Activated T-cell treated with anti-CD3 and anti-CD28 coated beads, Interleukin-2, amount 50 U/mL, for 1 hour (primary cell): ENCODE measurements around the gene TRAF5.
"Not testable (repeated sequence)": the region's sequence is repeated elsewhere in the genome, so short reads cannot be mapped to it uniquely, and the experiment has no call there.

ENCODE experiments used
- DNase-seq: peaks from one replicate; pipeline ENCODE4 v3.0.0-alpha.2; 2020

TRAF5 gene

DNA sequence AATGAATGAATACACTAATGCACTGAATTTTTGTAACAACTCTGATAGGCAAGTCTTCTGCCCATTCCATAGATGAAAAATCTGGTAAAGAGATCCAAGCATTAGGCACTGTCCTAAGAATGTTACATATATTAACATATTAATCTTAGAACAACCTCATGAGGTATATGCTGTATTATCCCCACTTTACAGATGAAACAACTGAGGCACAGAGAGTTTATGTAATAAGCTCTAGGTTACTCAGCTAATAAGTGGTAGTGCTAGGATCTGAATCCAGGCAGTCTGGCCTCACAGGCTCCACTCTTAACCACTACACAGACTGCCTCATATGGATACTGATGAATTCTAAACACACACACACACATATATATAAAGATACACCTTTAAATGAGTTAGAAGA lies 52.8 kb downstream of the TRAF5 start:
- DNase-seq, result no peak

DNA sequence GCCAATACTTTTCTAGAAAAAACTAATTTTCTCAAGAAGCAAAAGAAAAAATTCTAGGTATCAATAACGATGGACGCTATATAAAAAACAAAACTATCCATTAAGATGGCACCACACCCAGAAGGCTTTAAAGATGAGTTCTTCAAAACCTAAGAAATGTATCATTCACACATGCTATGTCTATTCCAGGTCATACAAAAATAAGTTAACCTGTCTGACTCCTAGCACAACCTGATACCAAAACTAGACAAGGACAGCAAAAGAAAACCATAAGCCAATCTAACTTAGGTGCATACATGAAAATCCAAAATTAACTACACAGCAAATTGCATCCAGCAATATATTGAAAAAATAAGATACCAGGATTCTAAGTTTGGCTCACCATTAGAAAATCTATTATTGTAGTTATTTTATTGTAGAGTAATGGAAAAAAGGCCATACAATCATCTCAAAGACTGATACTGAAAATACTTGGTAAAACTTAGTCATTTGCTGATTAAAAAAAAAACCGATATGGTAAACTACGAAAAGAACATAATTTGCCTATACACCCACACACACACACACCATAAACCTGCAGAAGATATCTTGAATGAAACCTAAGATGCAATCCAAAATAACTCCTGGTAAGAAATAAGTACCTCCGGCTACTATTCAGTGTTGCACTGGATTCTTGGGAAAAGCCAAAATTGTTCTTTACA lies 55.0 kb downstream of the TRAF5 start:
- DNase-seq, result no peak

DNA sequence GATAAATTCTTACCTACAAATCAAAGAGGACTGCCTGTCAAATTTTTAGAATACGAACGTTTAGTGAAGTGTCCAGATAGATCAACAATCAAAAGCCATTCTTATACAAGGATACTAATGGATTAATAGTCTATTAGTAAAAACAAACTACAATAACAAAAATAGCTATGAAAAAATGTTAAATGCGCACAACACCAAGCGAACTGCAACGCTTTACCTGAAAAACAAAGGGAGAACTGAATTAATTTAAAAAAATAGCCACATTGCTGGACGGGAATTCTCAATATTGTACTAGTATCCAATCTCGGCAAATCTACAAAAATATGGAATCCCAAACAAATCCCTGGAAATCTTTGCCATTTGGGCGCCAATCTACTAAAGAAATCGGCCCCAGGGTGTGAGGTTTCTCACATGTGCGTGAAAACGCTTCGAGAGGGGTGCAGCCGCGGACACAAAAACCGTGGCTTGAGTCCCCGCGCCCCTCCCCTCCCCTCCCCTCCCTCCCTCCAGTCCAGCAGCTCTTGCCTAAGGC lies 55.6 kb downstream of the TRAF5 start:
- no peak for DNase-seq

GRCh38 chr1:211382714-211383480 lies 56.3 kb downstream of the TRAF5 start:
- DNase-seq, result peak; percentile 77

GRCh38 chr1:211384524-211384923 lies 57.9 kb downstream of the TRAF5 start:
- no peak for DNase-seq

DNA sequence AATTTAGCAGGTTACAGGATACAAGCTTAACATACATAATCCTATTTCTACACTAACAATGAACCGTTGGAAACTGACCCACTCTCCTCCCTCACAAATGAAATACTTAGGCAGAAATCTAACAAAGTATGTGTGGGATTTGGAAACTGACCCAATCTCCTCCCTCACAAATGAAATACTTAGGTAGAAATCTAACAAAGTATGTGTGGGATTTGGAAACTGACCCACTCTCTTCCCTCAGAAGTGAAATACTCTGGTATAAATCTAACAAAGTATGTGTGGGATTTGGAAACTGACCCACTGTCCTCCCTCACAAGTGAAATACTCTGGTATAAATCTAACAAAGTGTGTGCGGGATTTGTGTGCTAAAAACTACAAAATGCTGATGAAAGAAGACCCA lies 60.3 kb downstream of the TRAF5 start:
- no peak for DNase-seq

DNA sequence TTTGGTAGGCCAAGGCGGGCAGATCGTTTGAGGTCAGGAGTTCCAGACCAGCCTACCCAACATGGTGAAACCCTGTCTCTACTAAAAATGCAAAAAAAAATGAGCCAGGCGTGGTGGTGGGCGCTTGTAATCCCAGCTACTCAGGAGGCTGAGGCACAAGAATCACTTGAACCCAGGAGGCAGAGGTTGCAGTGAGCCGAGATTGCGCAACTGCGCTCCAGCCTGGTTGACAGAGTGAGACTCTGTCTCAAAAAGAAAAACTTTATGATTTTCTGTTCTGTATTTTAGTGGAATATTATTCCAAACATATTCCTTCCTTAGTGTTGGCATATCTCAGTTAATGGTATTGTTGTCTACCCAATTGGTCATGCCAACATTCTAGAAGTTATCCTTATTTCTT lies 64.2 kb downstream of the TRAF5 start:
- not testable (repeated sequence) for DNase-seq

- no peak for DNase-seq
These were observed 66.6 kb downstream of the TRAF5 start for GRCh38 chr1:211393203-211393602.

DNA sequence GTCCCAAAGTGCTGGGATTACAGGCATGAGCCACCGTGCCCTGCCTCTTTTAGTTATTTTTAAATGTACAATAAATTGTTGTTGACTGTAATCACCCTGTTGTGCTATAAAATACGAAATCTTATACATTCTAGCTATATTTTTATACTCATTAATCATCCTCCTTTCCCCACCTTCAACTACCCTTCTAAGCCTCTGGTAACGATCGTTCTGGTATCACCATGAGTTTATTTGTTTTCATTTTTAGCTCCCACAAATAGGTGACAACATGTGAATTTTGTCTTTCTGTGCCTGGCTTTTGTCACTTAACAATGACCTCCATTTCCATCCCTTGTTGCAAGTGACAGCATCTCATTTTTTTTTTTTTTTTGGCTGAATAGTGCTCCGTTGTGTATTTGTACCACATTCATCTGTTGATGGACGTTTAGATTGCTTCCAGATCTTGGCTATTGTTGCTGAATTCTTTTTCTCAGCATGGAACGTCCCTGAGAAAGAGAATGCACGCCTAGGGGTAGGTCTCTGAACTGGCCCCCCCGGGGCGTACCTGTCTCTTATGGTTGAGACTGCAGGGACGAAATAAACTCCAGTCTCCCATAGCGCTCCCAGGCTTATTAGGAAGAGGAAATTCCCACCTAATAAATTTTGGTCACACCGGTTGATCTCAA lies 71.8 kb downstream of the TRAF5 start:
- not testable (repeated sequence) for DNase-seq

DNA sequence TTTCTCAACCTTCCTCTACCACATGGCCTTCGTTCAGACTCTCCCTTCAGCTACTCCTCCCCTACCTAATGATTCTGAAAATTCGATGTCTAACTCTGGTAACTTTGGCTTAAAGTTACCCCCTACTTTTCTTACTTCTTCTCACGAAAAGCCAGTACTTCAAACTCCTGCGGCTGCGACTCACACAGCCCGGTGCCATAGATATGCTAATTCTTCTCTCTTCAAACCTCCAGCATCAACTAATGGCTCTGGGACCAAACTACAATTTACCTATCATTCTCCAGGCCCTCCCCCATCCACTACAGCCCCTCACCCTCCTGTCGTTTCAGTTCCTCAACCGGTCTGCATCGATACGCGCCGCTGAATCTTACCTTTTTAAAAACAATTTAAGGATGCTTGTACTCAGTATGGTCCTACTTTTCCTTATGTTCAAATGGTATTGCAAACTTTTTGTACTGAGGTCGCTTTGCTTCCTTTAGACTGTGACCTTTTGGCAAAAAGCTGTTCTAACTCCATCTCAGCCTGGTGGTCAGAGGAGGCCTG lies 73.3 kb downstream of the TRAF5 start:
- DNase-seq, result not testable (repeated sequence)

- not testable (repeated sequence) for DNase-seq
These were observed 75.1 kb downstream of the TRAF5 start for GRCh38 chr1:211401751-211402150.

DNA sequence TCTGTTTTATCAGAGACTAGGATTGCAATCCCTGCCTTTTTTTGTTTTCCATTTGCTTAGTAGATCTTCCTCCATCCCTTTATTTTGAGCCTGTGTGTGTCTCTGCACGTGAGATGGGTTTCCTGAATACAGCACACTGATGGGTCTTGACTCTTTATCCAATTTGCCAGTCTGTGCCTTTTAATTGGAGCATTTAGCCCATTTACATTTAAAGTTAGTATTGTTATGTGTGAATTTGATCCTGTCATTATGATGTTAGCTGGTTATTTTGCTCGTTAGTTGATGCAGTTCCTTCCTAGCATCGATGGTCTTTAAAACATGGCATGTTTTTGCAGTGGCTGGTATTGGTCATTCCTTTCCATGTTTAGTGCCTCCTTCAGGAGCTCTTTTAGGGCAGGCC lies 79.5 kb downstream of the TRAF5 start:
- DNase-seq, result not testable (repeated sequence)

DNA sequence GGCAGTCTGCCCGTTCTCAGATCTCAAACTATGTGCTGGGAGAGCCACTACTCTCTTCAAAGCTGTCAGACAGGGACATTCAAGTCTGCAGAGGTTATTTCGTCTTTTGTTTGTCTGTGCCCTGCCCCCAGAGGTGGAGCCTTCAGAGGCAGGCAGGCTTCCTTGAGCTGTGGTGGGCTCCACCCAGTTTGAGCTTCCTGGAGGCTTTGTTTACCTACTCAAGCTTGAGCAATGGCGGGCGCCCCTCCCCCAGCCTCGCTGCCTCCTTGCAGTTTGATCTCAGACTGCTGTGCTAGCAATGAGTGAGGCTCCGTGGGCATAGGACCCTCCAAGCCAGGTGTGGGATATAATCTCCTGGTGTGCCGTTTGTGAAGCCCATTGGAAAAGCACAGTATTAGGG lies 81.1 kb downstream of the TRAF5 start:
- DNase-seq, result not testable (repeated sequence)

DNA sequence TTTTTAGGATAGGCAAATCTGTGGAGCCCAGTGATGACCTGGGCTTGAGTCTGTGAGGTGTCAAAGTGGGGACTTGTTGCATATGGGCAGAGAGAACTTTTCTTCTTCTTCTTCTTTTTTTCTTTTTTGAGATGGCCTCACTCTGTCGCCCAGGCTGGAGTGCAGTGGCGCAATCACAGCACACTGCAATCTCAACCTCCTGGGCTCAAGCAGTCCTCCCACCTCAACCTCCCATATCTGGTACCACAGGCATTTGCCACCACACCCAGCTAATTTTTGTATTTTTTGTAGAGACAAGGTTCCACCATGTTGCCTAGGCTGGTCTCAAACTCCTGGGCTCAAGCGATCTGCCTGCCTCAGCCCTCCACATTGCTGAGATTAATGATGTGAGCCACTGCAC lies 85.0 kb downstream of the TRAF5 start:
- no peak for DNase-seq

GRCh38 chr1:211415700-211416099 lies 89.1 kb downstream of the TRAF5 start:
- no peak for DNase-seq

- peak; percentile 54 for DNase-seq
These were observed 89.6 kb downstream of the TRAF5 start for GRCh38 chr1:211416246-211416627.

GRCh38 chr1:211416628-211417323 lies 90.1 kb downstream of the TRAF5 start:
- peak; percentile 60 for DNase-seq

- DNase-seq, result no peak
These were observed 93.8 kb downstream of the TRAF5 start for GRCh38 chr1:211420389-211420788.

- DNase-seq, result no peak
These were observed 94.3 kb downstream of the TRAF5 start for GRCh38 chr1:211420845-211421454.

GRCh38 chr1:211424018-211424417 lies 97.4 kb downstream of the TRAF5 start:
- no peak for DNase-seq
